HUDEP-2 (cell line): ENCODE results near the gene CERS1.

Source experiments
- DNase-seq, 76 experiments: peaks; one replicate each; lab custom pipeline; 2025; ENCODE audit not compliant: unreplicated experiment in 76 of 76; lab: John Stamatoyannopoulos, UW

Gene CERS1

GRCh38 chr19:18844806-18845329 is 51.1 kb downstream of the CERS1 start:
- no peak for DNase-seq

GRCh38 chr19:18843960-18844359 is 52.0 kb downstream of the CERS1 start:
- DNase-seq = no peak

GRCh38 chr19:18842166-18842565 is 53.8 kb downstream of the CERS1 start:
- DNase-seq = no peak

- DNase-seq = no peak
Measured at GRCh38 chr19:18841400-18841799, 54.6 kb downstream of the CERS1 start.

- no peak for DNase-seq
Measured at GRCh38 chr19:18840288-18841267, 55.4 kb downstream of the CERS1 start.

GRCh38 chr19:18839465-18840287 is 56.3 kb downstream of the CERS1 start:
- DNase-seq = no peak

- DNase-seq = no peak
Measured at GRCh38 chr19:18834644-18834984, 61.3 kb downstream of the CERS1 start.

- no peak for DNase-seq
Measured at GRCh38 chr19:18833849-18834643, 61.9 kb downstream of the CERS1 start.

GRCh38 chr19:18833141-18833476 is 62.8 kb downstream of the CERS1 start:
- no peak for DNase-seq

GRCh38 chr19:18832306-18833140 is 63.4 kb downstream of the CERS1 start:
- peak in 64 of 76 experiments; percentile 13 to 79 (median 54) for DNase-seq

- peak in 75 of 76 experiments; percentile 43 to 99 (median 96) for DNase-seq
Measured at GRCh38 chr19:18831524-18832305, 64.2 kb downstream of the CERS1 start, which contains the start of gene UPF1. Gene UPF1 (plus strand): TSS chr19:18831959. CDS start chr19:18832210, 251 bp downstream.

- no peak for DNase-seq
Measured at GRCh38 chr19:18830488-18830887, 65.5 kb downstream of the CERS1 start.

- DNase-seq = no peak
Measured at GRCh38 chr19:18828786-18829185, 67.2 kb downstream of the CERS1 start.
